Right atrium auricular region (tissue), 2 donors: ENCODE measurements around the gene WNK2. TPM values are rescaled to one million over a fixed set of nuclear protein-coding genes. Genes with fewer than 3 reads are reported as not detected.

Experiments
- DNase-seq: peaks from one replicate; pipeline ENCODE4 v3.0.0-alpha.2; 2019; ENCODE audit warnings: low spot score
- H3K27ac ChIP-seq, 2 donors: fragments of 200-600 bp; sonication (generic); 1 replicate in 1 of 2; 2 replicates in 1 of 2; pipeline ENCODE4 v1.5.1; 2016 to 2019
- H3K27me3 ChIP-seq, 2 donors: fragments of 200-600 bp; sonication (generic); one replicate each; pipeline versions ENCODE4 v1.5.1 to v1.6.0; 2017 to 2019
- H3K36me3 ChIP-seq: fragments of 200-600 bp; sonication (generic); one replicate; pipeline ENCODE4 v1.5.1; 2016
- H3K4me1 ChIP-seq, 2 donors: fragments of 200-600 bp; sonication (generic); one replicate each; pipeline versions ENCODE4 v1.5.1 to v1.6.0; 2017 to 2019
- H3K4me3 ChIP-seq, 2 donors: fragments of 200-600 bp; sonication (generic); 1 replicate in 1 of 2; 2 replicates in 1 of 2; pipeline ENCODE4 v1.5.1; 2017 to 2019; ENCODE audit warnings: mild to moderate bottlenecking in 1 of 2, moderate library complexity in 1 of 2
- H3K9me3 ChIP-seq, 2 donors: fragments of 200-600 bp; sonication (generic); one replicate each; pipeline ENCODE4 v1.5.1; 2019
- CTCF ChIP-seq, 2 donors: fragments of 200-600 bp; sonication (generic); IDR thresholded peaks; one replicate each; pipeline ENCODE4 v1.5.1; 2019; ENCODE audit warnings: antibody characterized with exemption in 2 of 2
- total RNA-seq, 2 donors: library from RNA; depleted of rRNA; stranded (reverse); fragments of >200 nt; gene quantifications; one replicate each; pipeline ENCODE4 v1.1.0, GENCODE V29; 2016

Gene WNK2
- total RNA-seq, 2 donors from 2014 or later: 61.4 to 132 TPM

- Histone ChIP-seq H3K4me3 (no peak overlapping the region), H3K9me3 (no peaks in the 10 kb centered on the region), H3K4me1 (no peaks in the 10 kb centered on the region), H3K27me3 (no peaks in the 10 kb centered on the region), H3K36me3 (no peaks in the 10 kb centered on the region), H3K27ac (no peak overlapping the region)
- no peak for TF ChIP-seq CTCF (IDR thresholded peaks at IDR 0.05)
- no peak for DNase-seq
Observed at GRCh38 chr9:93278144-93278543, 94.2 kb downstream of the WNK2 start.

DNA sequence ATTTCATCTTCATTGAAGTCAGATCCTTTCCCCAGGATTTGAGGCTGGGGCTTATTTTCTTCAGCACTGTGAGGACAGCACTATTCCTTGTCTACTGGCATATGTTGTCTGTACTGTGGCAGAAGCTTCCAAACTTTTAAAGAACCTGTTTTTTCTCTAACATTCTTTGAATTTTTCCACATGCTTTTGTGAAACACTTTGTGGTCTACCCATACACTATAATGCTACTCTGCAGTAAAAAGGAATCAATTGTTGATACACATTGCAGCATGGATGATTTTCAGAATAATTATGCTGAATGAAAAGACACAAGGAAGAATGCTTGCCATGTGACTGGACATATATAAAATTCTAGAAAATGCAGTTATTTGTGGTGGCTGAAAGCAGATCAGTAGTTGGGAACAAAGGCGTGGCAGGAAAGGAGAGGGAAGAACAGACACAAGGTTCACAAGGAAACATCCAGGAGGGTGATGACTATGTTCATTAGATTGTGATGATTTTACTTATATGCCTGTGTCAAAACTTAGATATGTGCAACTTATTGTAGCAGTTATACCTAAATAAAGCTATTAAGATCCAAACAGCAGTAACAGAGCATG is 96.8 kb downstream of the WNK2 start:
- Histone ChIP-seq H3K27ac (no peak overlapping the region), H3K4me1 (no peaks in the 10 kb centered on the region)
- no peak for TF ChIP-seq CTCF (IDR thresholded peaks at IDR 0.05)

DNA sequence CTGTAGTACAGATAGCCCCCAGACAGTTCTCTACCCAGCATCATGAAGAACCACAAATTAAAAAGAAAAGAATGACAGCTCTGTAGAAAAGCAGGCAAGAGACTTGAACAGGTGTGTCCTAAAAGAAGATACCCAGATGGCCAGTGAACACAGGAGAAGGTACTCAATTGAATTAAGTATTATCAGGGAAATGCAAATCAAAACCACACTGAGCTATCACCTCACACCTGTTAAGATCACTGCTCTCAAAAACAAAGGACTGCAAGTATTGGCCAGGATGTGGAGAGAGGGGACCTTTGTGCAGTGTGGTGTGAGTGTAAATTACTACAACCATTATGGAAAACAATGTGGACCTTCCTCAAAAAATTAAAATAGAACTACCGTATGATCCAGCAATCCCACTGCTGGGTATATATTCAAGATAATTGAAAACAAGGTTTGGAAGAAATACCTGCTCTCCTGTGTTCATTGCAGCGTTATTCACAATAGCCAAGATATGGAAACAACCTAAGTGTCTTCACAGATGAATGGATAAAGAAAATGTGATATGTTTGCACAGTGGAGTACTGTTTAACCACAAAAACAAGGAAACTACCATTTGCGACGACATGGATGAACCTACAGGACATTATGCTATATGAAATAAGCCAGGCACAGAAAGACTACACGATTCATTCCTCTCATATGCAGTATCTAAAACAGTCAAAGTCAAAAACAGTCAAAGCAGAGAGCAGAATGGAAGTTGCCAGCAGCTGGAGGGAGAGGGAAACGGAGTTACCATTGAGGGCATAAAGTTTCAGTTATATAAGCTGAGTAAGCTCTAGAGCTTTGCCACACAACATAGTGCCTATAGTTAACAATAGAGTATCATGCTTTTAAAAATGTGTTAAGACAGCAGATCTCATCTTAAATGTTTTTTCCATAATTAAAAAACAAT is 102.6 kb downstream of the WNK2 start:
- Histone ChIP-seq H3K4me3 (no peak overlapping the region), H3K27me3 (no peaks in the 10 kb centered on the region), H3K27ac (no peak overlapping the region), H3K4me1 (peaks cover 0 to 16% of the 10 kb centered on the region in 2 donors), H3K9me3 (no peaks in the 10 kb centered on the region), H3K36me3 (peaks cover 6% of the 10 kb centered on the region)
- DNase-seq: no peak
- TF ChIP-seq CTCF (IDR thresholded peaks at IDR 0.05): no peak

More for the DNA sequence above, 96.8 kb downstream of the WNK2 start:
- Histone ChIP-seq H3K9me3 (no peaks in the 10 kb centered on the region), H3K36me3 (no peaks in the 10 kb centered on the region), H3K27me3 (no peaks in the 10 kb centered on the region), H3K4me3 (no peak overlapping the region)
- no peak for DNase-seq

DNA sequence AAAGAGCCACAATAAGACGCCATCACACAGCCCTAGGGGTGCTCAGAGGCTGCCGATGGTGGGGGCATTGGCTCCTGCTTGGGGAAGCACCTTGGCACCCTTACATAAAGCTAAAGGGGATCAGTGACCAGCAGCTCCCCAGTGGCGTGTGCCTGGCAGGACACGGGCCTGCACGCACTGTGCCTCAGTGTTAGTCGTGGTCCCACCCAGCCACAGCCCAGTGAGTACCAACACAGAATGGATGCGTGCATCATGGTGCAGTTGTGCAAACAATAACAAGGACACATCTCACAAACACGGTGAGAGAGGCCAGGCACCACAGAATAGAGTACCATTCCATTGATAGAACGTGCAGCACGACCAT is 103.2 kb downstream of the WNK2 start:
- Histone ChIP-seq H3K9me3 (no peaks in the 10 kb centered on the region), H3K4me1 (peaks cover 0 to 16% of the 10 kb centered on the region in 2 donors), H3K27me3 (no peaks in the 10 kb centered on the region), H3K36me3 (peaks cover 6% of the 10 kb centered on the region), H3K27ac (no peak overlapping the region), H3K4me3 (no peak overlapping the region)
- TF ChIP-seq CTCF (IDR thresholded peaks at IDR 0.05): no peak
- DNase-seq: no peak

DNA sequence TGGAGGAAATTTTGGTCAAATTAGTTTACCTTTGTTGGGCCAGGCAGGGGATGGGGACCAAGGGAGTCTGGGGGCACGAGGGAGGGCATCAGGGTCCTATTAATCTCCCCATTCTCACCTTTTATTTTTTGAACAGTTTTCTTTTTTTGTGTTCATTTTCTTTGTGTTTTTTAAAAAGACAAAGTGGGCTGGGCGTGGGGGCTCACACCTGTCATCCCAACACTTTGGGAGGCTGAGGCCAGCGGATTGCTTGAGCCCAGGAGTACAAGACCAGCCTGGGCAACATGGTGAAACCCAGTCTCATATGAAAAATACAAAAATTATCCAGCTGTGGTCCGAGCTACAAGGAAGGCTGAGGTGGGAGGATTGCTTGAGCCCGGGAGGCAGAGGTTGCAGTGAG is 103.7 kb downstream of the WNK2 start:
- no peak for DNase-seq
- no peak overlapping the region for H3K27ac ChIP-seq
- no peak for TF ChIP-seq CTCF (IDR thresholded peaks at IDR 0.05)
- no peak overlapping the region for H3K4me3 ChIP-seq
- H3K27me3 ChIP-seq: no peaks in the 10 kb centered on the region
- H3K36me3 ChIP-seq: peaks cover 10% of the 10 kb centered on the region
- H3K4me1 ChIP-seq: peaks cover 0 to 16% of the 10 kb centered on the region in 2 donors
- H3K9me3 ChIP-seq: no peaks in the 10 kb centered on the region
